Stomach (tissue), 4 donors: ENCODE measurements around the gene KIAA1958.

ENCODE experiments used
- POLR2A ChIP-seq, 4 donors: fragments of 450-650 bp; IDR thresholded peaks; one replicate each; pipeline ENCODE4 v1.6.1; 2016; ENCODE audit warnings: antibody characterized with exemption in 4 of 4, control low read depth in 2 of 4, mild to moderate bottlenecking in 1 of 4, moderate library complexity in 1 of 4
- POLR2AphosphoS5 ChIP-seq, 3 donors: sonication (generic); formaldehyde crosslinking; IDR thresholded peaks; one replicate each; pipeline ENCODE4 v1.6.1; 2016; ENCODE audit warnings: antibody characterized with exemption in 3 of 3
- TF ChIP-seq, protein P1 (sequence below), 7 experiments: fragments of 450-650 bp in 4 of 7; fragments of 200-600 bp in 3 of 7; sonication (generic) in 3 of 7; IDR thresholded peaks; one replicate each; pipeline ENCODE4 v1.5.1; 2016 to 2019; ENCODE audit warnings: antibody characterized with exemption in 7 of 7, control low read depth in 2 of 7, mild to moderate bottlenecking in 1 of 7

DNA sequence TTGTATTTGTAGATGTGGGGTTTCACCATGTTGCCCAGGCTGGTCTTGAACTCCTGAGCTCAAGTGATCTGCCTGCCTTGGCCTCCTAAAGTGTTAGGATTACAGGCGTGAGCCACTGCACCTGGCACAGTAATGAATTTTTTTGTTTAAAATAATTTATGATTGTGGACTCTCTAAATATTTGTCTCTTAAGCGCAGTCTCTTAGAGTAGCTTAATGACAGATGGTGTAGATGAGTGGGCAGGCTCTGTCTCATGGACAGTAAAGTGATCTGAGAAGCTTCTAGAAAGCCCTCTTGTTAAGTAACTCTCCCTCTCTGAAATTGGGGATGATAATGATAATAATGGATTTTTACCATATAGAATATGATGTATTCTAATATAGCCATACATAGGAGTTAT is 47.5 kb upstream of the KIAA1958 start:
- TF ChIP-seq, protein P1, sequence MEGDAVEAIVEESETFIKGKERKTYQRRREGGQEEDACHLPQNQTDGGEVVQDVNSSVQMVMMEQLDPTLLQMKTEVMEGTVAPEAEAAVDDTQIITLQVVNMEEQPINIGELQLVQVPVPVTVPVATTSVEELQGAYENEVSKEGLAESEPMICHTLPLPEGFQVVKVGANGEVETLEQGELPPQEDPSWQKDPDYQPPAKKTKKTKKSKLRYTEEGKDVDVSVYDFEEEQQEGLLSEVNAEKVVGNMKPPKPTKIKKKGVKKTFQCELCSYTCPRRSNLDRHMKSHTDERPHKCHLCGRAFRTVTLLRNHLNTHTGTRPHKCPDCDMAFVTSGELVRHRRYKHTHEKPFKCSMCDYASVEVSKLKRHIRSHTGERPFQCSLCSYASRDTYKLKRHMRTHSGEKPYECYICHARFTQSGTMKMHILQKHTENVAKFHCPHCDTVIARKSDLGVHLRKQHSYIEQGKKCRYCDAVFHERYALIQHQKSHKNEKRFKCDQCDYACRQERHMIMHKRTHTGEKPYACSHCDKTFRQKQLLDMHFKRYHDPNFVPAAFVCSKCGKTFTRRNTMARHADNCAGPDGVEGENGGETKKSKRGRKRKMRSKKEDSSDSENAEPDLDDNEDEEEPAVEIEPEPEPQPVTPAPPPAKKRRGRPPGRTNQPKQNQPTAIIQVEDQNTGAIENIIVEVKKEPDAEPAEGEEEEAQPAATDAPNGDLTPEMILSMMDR (IDR thresholded peaks at IDR 0.05) = no peak
- TF ChIP-seq POLR2A (IDR thresholded peaks at IDR 0.05) (no peak), POLR2AphosphoS5 (IDR thresholded peaks at IDR 0.05) (no peak)
